Measurements from ENCODE around the gene ZDHHC4. TPM values are rescaled to one million over a fixed set of nuclear protein-coding genes. Genes with fewer than 3 reads are reported as not detected.

Gene ZDHHC4
- total and polyA plus RNA-seq, 2 of the 13 experiments (the other 11 are each of a cell fraction or from before 2014, with no cell fraction given): 83.2 to 188 TPM

- peak; percentile 47 for TF ChIP-seq SKI (IDR thresholded peaks at IDR 0.05; ENCODE audit: partially characterized antibody)
- peak; percentile 87; the same call in 1 of the 2 replicates for TF ChIP-seq ZNF75D (CRISPR knock-in tag; IDR thresholded peaks at IDR 0.05; ENCODE audit: borderline replicate concordance)
- 0 out of 2 replicates have a peak, but pooled peaks have one; percentile 38 for TF ChIP-seq ZNF713 (CRISPR knock-in tag; IDR thresholded peaks at IDR 0.05)
- peak; percentile 63; the same call in 1 of the 2 replicates for TF ChIP-seq KDM5B (CRISPR knock-in tag; IDR thresholded peaks at IDR 0.05; ENCODE audit: borderline replicate concordance)
- peak; percentile 95 for TF ChIP-seq GABPA (IDR thresholded peaks at IDR 0.05; ENCODE audit: low read depth, low read length)
- TF ChIP-seq GABPA (CRISPR knock-in tag; IDR thresholded peaks at IDR 0.05; ENCODE audit: low read depth): peak; percentile 95
- no peak for TF ChIP-seq HNF1A (IDR thresholded peaks at IDR 0.05; ENCODE audit: low read depth)
- peak; percentile 28; the same call in 1 of the 2 replicates for TF ChIP-seq HNF1A (CRISPR knock-in tag; IDR thresholded peaks at IDR 0.05; ENCODE audit: borderline replicate concordance)
- TF ChIP-seq SALL2 (CRISPR knock-in tag; IDR thresholded peaks at IDR 0.05): peak; percentile 54; the same call in 1 of the 2 replicates
- 0 out of 2 replicates have a peak, but pooled peaks have one; percentile 23 for TF ChIP-seq THAP9 (CRISPR knock-in tag; IDR thresholded peaks at IDR 0.05; ENCODE audit: borderline replicate concordance)
- TF ChIP-seq MED13 (CRISPR knock-in tag; IDR thresholded peaks at IDR 0.05): peak; percentile 74
- TF ChIP-seq GMEB1 (CRISPR knock-in tag; IDR thresholded peaks at IDR 0.05; ENCODE audit: borderline replicate concordance): peak; percentile 78
- TF ChIP-seq ZSCAN31 (CRISPR knock-in tag; IDR thresholded peaks at IDR 0.05; ENCODE audit: low read depth): peak; percentile 95
- 0 out of 2 replicates have a peak, but pooled peaks have one; percentile 45 for TF ChIP-seq MAF1 (CRISPR knock-in tag; IDR thresholded peaks at IDR 0.05; ENCODE audit: borderline replicate concordance)
- TF ChIP-seq REL (CRISPR knock-in tag; conservative IDR thresholded peaks at IDR 0.05): peak; percentile 79
- TF ChIP-seq PHF21A (CRISPR knock-in tag; IDR thresholded peaks at IDR 0.05): peak; percentile 47; the same call in 1 of the 2 replicates
- peak; percentile 72 for TF ChIP-seq ELF3 (CRISPR knock-in tag; IDR thresholded peaks at IDR 0.05)
- TF ChIP-seq ZFP41 (CRISPR knock-in tag; IDR thresholded peaks at IDR 0.05; ENCODE audit: borderline replicate concordance): no peak
- 0 out of 2 replicates have a peak, but pooled peaks have one; percentile 14 for TF ChIP-seq GMEB2 (CRISPR knock-in tag; IDR thresholded peaks at IDR 0.05; ENCODE audit: low read depth)
These were observed at the start of gene ZDHHC4 (continued) for GRCh38 chr7:6577369-6578113.
